IMR-90 (cell line): ENCODE measurements around the gene MBL2. TPM values are rescaled to one million over a fixed set of nuclear protein-coding genes. Genes with fewer than 3 reads are reported as not detected.

Source experiments
- ATAC-seq: fragments of 200-7000 bp; cut with Tn5 transposase; 2 replicates; pipeline ENCODE4 v1.9.1; 2020; ENCODE audit warnings: low read depth, mild to moderate bottlenecking, moderate library complexity
- BruUV-seq: library from RNA; stranded (reverse); fragments of 400-500 nt; replicated peaks from 2 replicates; lab custom pipeline; 2021; lab: Mats Ljungman, UMichigan
- CTCF ChIA-PET: fragments of 300-600 bp; formaldehyde crosslinking; extraction: SDS; loops from one replicate; lab custom pipeline; 2021; ENCODE audit warnings: antibody characterized with exemption; lab: Yijun Ruan, JAX
- POLR2A ChIA-PET: fragments of 300-600 bp; sonication (Branson Sonifier 250); formaldehyde crosslinking; loops from one replicate; lab custom pipeline; 2022; ENCODE audit warnings: antibody characterized with exemption; ENCODE audit not compliant: unreplicated experiment; lab: Charles Lee
- DNase-seq: peaks from one replicate; pipeline ENCODE4 v3.0.0; 2013
- H2AFZ ChIP-seq: replicated peaks from 2 replicates; pipeline ENCODE3; 2013; ENCODE audit warnings: low read length, mild to moderate bottlenecking; ENCODE audit not compliant: poor library complexity
- H2AK5ac ChIP-seq: 2 replicates; pipeline ENCODE4 v1.6.1; 2013; ENCODE audit warnings: low read depth, low read length, inconsistent platforms
- H2AK9ac ChIP-seq: replicated peaks from 2 replicates; pipeline ENCODE3; 2013; ENCODE audit warnings: mild to moderate bottlenecking, low read depth, low read length, moderate library complexity; ENCODE audit not compliant: poor library complexity
- H2BK120ac ChIP-seq: 2 replicates; pipeline ENCODE4 v1.6.1; 2013; ENCODE audit warnings: low read depth, low read length, inconsistent platforms
- H2BK15ac ChIP-seq: 3 replicates; pipeline ENCODE4 v1.6.1; 2013; ENCODE audit warnings: low read depth, low read length, inconsistent platforms
- H2BK20ac ChIP-seq: 2 replicates; pipeline ENCODE4 v1.6.1; 2013; ENCODE audit warnings: low read depth, mild to moderate bottlenecking, inconsistent platforms, low read length, moderate library complexity
- H2BK5ac ChIP-seq: 2 replicates; pipeline ENCODE4 v1.6.1; 2013; ENCODE audit warnings: mild to moderate bottlenecking, low read depth, low read length, inconsistent platforms; ENCODE audit not compliant: poor library complexity, severe bottlenecking
- H3K14ac ChIP-seq: replicated peaks from 2 replicates; pipeline ENCODE4 v1.6.1; 2013; ENCODE audit warnings: low read depth, low read length, inconsistent platforms
- H3K18ac ChIP-seq: 2 replicates; pipeline ENCODE4 v1.6.1; 2013; ENCODE audit warnings: low read depth, low read length, control low read depth
- H3K23ac ChIP-seq: 2 replicates; pipeline ENCODE4 v1.6.1; 2013; ENCODE audit warnings: low read depth, low read length, inconsistent platforms
- H3K27ac ChIP-seq: 2 replicates; pipeline ENCODE4 v1.5.1; 2013; ENCODE audit warnings: mild to moderate bottlenecking, control low read depth, low read length; ENCODE audit not compliant: insufficient read depth
- H3K27me3 ChIP-seq: 2 replicates; pipeline ENCODE4 v1.6.1; 2013; ENCODE audit warnings: low read length; ENCODE audit not compliant: control insufficient read depth, insufficient read depth
- H3K36me3 ChIP-seq: 2 replicates; pipeline ENCODE4 v1.6.1; 2013; ENCODE audit warnings: low read length, mixed read lengths; ENCODE audit not compliant: control insufficient read depth, insufficient read depth
- H3K4ac ChIP-seq: 2 replicates; pipeline ENCODE4 v1.6.1; 2013; ENCODE audit warnings: low read depth, low read length, inconsistent platforms
- H3K4me1 ChIP-seq: 2 replicates; pipeline ENCODE4 v1.6.1; 2013; ENCODE audit warnings: low read length, mixed read lengths; ENCODE audit not compliant: control insufficient read depth, insufficient read depth
- H3K4me2 ChIP-seq: 2 replicates; pipeline ENCODE4 v1.6.1; 2013; ENCODE audit warnings: low read depth, mild to moderate bottlenecking, control low read depth, low read length, moderate library complexity
- H3K4me3 ChIP-seq: 2 replicates; pipeline ENCODE4 v1.5.1; 2013; ENCODE audit warnings: low read depth, mild to moderate bottlenecking, control low read depth, low read length, moderate library complexity; ENCODE audit not compliant: insufficient read depth
- H3K56ac ChIP-seq: 2 replicates; pipeline ENCODE4 v1.6.1; 2013; ENCODE audit warnings: low read length, inconsistent platforms; ENCODE audit not compliant: insufficient read depth; ENCODE audit errors: extremely low read depth
- H3K79me1 ChIP-seq, 2 experiments: 2 replicates each; pipeline ENCODE4 v1.6.1; 2013; ENCODE audit warnings: low read length in 2 of 2, inconsistent platforms in 1 of 2, low read depth in 1 of 2
- H3K9ac ChIP-seq: 2 replicates; pipeline ENCODE4 v1.6.1; 2013; ENCODE audit warnings: low read depth, low read length, control low read depth
- H3K9me1 ChIP-seq: 2 replicates; pipeline ENCODE4 v1.6.1; 2013; ENCODE audit warnings: low read length, inconsistent platforms; ENCODE audit not compliant: insufficient read depth
- H3K9me3 ChIP-seq: 2 replicates; pipeline ENCODE4 v1.6.1; 2013; ENCODE audit warnings: low read length; ENCODE audit not compliant: control insufficient read depth, insufficient read depth
- H4K20me1 ChIP-seq: 2 replicates; pipeline ENCODE4 v1.6.1; 2013; ENCODE audit warnings: low read length, inconsistent platforms; ENCODE audit not compliant: insufficient read depth
- H4K5ac ChIP-seq: 2 replicates; pipeline ENCODE4 v1.6.1; 2013; ENCODE audit warnings: mild to moderate bottlenecking, low read depth, low read length, control low read depth
- H4K8ac ChIP-seq, 2 experiments: 2 replicates each; pipeline ENCODE4 v1.6.1; 2013; ENCODE audit warnings: low read depth in 2 of 2, low read length in 2 of 2, control low read depth in 1 of 2, inconsistent platforms in 1 of 2
- H4K91ac ChIP-seq: 2 replicates; pipeline ENCODE4 v1.6.1; 2013; ENCODE audit warnings: low read depth, low read length, inconsistent platforms; ENCODE audit not compliant: insufficient read depth
- CEBPB ChIP-seq: IDR thresholded peaks from 2 replicates; pipeline ENCODE4 v1.6.1; 2012; ENCODE audit warnings: low read depth, low read length, improper control_type of control experiment
- FOS ChIP-seq: fragments of 150-350 bp; IDR thresholded peaks from 2 replicates; pipeline ENCODE4 v1.6.1; 2016; ENCODE audit warnings: low read depth, low read length
- MXI1 ChIP-seq: IDR thresholded peaks from 2 replicates; pipeline ENCODE4 v1.6.1; 2012; ENCODE audit warnings: low read depth, mild to moderate bottlenecking, low read length, moderate library complexity, borderline replicate concordance
- POLR2A ChIP-seq: IDR thresholded peaks from 2 replicates; pipeline ENCODE4 v1.6.1; 2012; ENCODE audit warnings: mild to moderate bottlenecking, low read depth, low read length
- RAD21 ChIP-seq: IDR thresholded peaks from 2 replicates; pipeline ENCODE4 v1.6.1; 2012; ENCODE audit warnings: low read length, improper control_type of control experiment
- RCOR1 ChIP-seq: IDR thresholded peaks from 2 replicates; pipeline ENCODE4 v1.6.1; 2012; ENCODE audit warnings: mild to moderate bottlenecking, low read length, improper control_type of control experiment; ENCODE audit not compliant: insufficient replicate concordance
- SMC3 ChIP-seq: fragments of 150-350 bp; IDR thresholded peaks from 2 replicates; pipeline ENCODE4 v1.6.1; 2016; ENCODE audit warnings: low read depth, mild to moderate bottlenecking, antibody characterized with exemption, low read length, moderate library complexity
- USF2 ChIP-seq: fragments of 150-350 bp; IDR thresholded peaks from 2 replicates; pipeline ENCODE4 v1.6.1; 2017; ENCODE audit warnings: mild to moderate bottlenecking, antibody characterized with exemption, low read length, low read depth
- WGBS, 2 experiments: methylation state at CpG; one replicate each; pipeline versions ENCODE4 v1.1.5 to v1.1.7; 2013; ENCODE audit warnings: missing lambda C conversion rate in 2 of 2; ENCODE audit not compliant: insufficient read length in 1 of 2; ENCODE audit errors: extremely low coverage in 2 of 2; 5-methylcytosine and 5-hydroxymethylcytosine counted together
- dilution Hi-C: fragments of 300-500 bp; cut with HindIII; formaldehyde crosslinking; loops from one replicate; pipeline ENCODE4 v1.14.3; 2018; ENCODE audit warnings: low sequenced_read_pairs; ENCODE audit not compliant: unreplicated experiment
- in situ Hi-C: fragments of 300-500 bp; cut with MboI; formaldehyde crosslinking; loops from 3 replicates; pipeline ENCODE4 v1.14.3; 2019; ENCODE audit warnings: low sequenced_read_pairs, inconsistent platforms, mixed read lengths
- intact Hi-C: fragments of 100-400 bp; cut with micrococcal nuclease; formaldehyde crosslinking; loops from 2 replicates; pipeline ENCODE4 v1.10.0; 2022
- polyA plus RNA-seq, 3 experiments: library from polyadenylated mRNA; depleted of rRNA; stranded (reverse); fragments of >200 nt; gene quantifications; 2 replicates each; pipeline ENCODE4 v1.2.3, GENCODE V29; 2012; ENCODE audit warnings: low replicate concordance in 1 of 3
- total RNA-seq: library from RNA; depleted of rRNA; stranded (reverse); fragments of >200 nt; gene quantifications from 2 replicates; pipeline ENCODE4 v1.2.3, GENCODE V29; 2012

The MBL2 gene
- total and polyA plus RNA-seq, 2 of the 4 experiments (the other 2 are of a cell fraction) = not detected

DNA sequence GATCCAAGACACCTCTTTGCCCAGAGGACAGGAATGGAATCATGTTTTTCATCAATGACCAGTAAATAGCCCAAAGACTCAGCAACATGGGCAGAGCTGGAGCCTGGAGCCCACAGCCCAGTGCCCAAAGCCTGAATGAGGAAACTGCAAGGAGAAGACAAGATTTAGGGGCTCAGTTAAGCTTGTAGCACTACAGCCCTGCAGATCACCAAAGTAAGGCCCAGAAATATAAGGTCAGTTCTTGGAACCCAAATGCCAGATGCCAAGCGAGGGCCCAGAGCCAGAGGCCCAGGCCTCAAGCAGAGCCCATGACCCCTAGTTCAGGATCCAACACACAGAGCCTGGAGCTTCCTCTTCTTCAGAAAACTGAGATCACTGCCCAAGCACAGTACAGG is 32.4 kb downstream of the MBL2 start:
- Histone ChIP-seq H3K79me1 (no peaks in the 10 kb centered on the region), H3K4me3 (no peak overlapping the region), H3K4ac (no peak overlapping the region), H3K9ac (no peak overlapping the region), H3K18ac (no peak overlapping the region), H3K36me3 (no peaks in the 10 kb centered on the region), H3K27me3 (no peaks in the 10 kb centered on the region; the same call in 1 of the 2 replicates), H2BK20ac (no peak overlapping the region), H4K20me1 (no peaks in the 10 kb centered on the region), H3K9me3 (no peaks in the 10 kb centered on the region), H2BK120ac (no peak overlapping the region), H3K27ac (no peak overlapping the region), H3K4me1 (no peaks in the 10 kb centered on the region), H4K5ac (no peak overlapping the region), H2BK5ac (no peak overlapping the region), H2BK15ac (no peak overlapping the region), H3K56ac (no peak overlapping the region), H2AK9ac (no peak overlapping the region), H4K91ac (no peak overlapping the region), H3K23ac (no peak overlapping the region), H3K9me1 (no peaks in the 10 kb centered on the region), H2AFZ (no peak overlapping the region), H3K14ac (no peak overlapping the region), H3K4me2 (no peak overlapping the region), H4K8ac (no peak overlapping the region), H2AK5ac (no peak overlapping the region)
- no TSS peak for BruUV-seq
- in situ Hi-C loops (loop anchor here (5.0 kb wide), 1 partner anchor 42 kb away; no protein-coding TSS in a partner anchor), dilution Hi-C loops (no loop called here), intact Hi-C loops (no loop called here)
- TF ChIP-seq RAD21 (no peak), MXI1 (no peak), USF2 (no peak), SMC3 (no peak), FOS (no peak), CEBPB (no peak), POLR2A (no peak), RCOR1 (no peak)
- ATAC-seq (no peak), DNase-seq (no peak)
- WGBS, 2 experiments = no CpG with 5 or more reads among the region's 1 CpG
- ChIA-PET CTCF (interaction anchor here (0.6 to 1.8 kb wide), 4 partner anchors 14 to 119 kb away, joined by 3 to 10 read pairs (median 4); no protein-coding TSS in a partner anchor), POLR2A (no interaction called here)
